Parathyroid adenoma (tissue), 2 donors: ENCODE data around the gene NUP210L.

ENCODE experiments used
- H2AFZ ChIP-seq: fragments of 300-600 bp; sonication (generic); one replicate; pipeline ENCODE4 v1.7.0; 2017; ENCODE audit warnings: antibody characterized with exemption, mild to moderate bottlenecking
- H3K27ac ChIP-seq: fragments of 300-600 bp; sonication (generic); one replicate; pipeline ENCODE4 v1.7.0; 2017
- H3K27me3 ChIP-seq: fragments of 300-600 bp; sonication (generic); one replicate; pipeline ENCODE4 v1.7.0; 2017; ENCODE audit warnings: low read length; ENCODE audit not compliant: control insufficient read depth, insufficient read depth
- H3K36me3 ChIP-seq: fragments of 300-600 bp; sonication (generic); one replicate; pipeline ENCODE4 v1.7.0; 2017; ENCODE audit warnings: low read length; ENCODE audit not compliant: control insufficient read depth, insufficient read depth
- H3K4me1 ChIP-seq: fragments of 300-600 bp; sonication (generic); one replicate; pipeline ENCODE4 v1.7.0; 2017; ENCODE audit warnings: control low read depth
- H3K4me2 ChIP-seq: fragments of 300-600 bp; sonication (generic); one replicate; pipeline ENCODE4 v1.7.0; 2017; ENCODE audit warnings: low read length
- H3K4me3 ChIP-seq: fragments of 300-600 bp; sonication (generic); one replicate; pipeline ENCODE4 v1.7.0; 2017; ENCODE audit warnings: low read depth, low read length
- H3K79me2 ChIP-seq: fragments of 300-600 bp; sonication (generic); one replicate; pipeline ENCODE4 v1.7.0; 2017; ENCODE audit warnings: control low read depth
- H3K9ac ChIP-seq: fragments of 300-600 bp; sonication (generic); one replicate; pipeline ENCODE4 v1.7.0; 2017; ENCODE audit warnings: mild to moderate bottlenecking
- H3K9me3 ChIP-seq: fragments of 300-600 bp; sonication (generic); one replicate; pipeline ENCODE4 v1.7.0; 2017; ENCODE audit warnings: low read length; ENCODE audit not compliant: control insufficient read depth
- CTCF ChIP-seq: fragments of 300-600 bp; sonication (generic); IDR thresholded peaks from one replicate; pipeline ENCODE4 v1.7.0; 2017; ENCODE audit warnings: antibody characterized with exemption, mild to moderate bottlenecking
- donor health status: primary hyperparathyroidism.

NUP210L gene

GRCh38 chr1:154171223-154171583 lies 16.3 kb upstream of the NUP210L start:
- no peak overlapping the region for H3K27ac ChIP-seq

DNA sequence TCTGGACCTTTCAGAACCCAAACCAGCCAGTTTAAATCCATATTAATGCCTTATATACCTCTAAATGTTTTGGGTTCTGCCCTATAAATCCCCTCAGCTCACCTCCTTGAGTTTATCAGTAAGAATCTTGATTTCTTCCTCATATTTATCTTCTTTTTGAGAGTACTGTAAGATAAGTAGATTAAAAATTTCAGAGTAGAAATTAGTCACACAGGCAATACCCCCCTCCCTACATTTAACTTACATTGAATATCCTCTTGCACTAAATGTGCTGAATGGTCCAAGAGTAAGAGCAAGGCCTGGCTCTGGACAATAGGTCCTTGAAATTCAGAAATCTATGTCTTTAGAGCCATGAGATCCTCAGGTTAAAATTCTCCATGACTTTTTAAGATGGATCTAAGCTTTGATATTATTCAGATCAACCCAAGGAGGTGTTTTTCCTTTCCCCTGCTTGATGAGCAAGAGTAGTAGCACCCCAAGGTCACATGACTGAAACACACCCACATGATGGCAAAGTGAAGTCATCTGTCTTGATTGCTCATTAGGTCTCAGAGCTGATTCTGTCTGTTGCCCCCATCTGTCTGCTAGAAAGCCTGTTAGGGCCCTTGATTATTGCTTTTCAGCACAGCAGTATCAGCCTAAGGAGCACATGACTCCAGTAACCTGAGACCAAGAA lies 15.8 kb upstream of the NUP210L start:
- Histone ChIP-seq H3K9ac (no peak overlapping the region), H3K27ac (no peak overlapping the region), H3K27me3 (no peaks in the 10 kb centered on the region), H3K9me3 (no peaks in the 10 kb centered on the region), H3K4me1 (no peaks in the 10 kb centered on the region), H3K79me2 (no peaks in the 10 kb centered on the region), H3K4me3 (no peak overlapping the region), H3K4me2 (no peak overlapping the region), H3K36me3 (no peaks in the 10 kb centered on the region), H2AFZ (no peak overlapping the region)
- no peak for TF ChIP-seq CTCF

More at GRCh38 chr1:154171223-154171583, 16.3 kb upstream of the NUP210L start:
- no peak overlapping the region for H2AFZ ChIP-seq
- H3K4me2 ChIP-seq = no peak overlapping the region
- H3K9me3 ChIP-seq = no peaks in the 10 kb centered on the region
- no peak overlapping the region for H3K4me3 ChIP-seq
- TF ChIP-seq CTCF = no peak
- H3K27me3 ChIP-seq = no peaks in the 10 kb centered on the region
- H3K79me2 ChIP-seq = no peaks in the 10 kb centered on the region
- no peaks in the 10 kb centered on the region for H3K4me1 ChIP-seq
- H3K9ac ChIP-seq = no peak overlapping the region
- no peaks in the 10 kb centered on the region for H3K36me3 ChIP-seq

- no peak for TF ChIP-seq CTCF
- Histone ChIP-seq H3K36me3 (no peaks in the 10 kb centered on the region), H3K4me1 (no peaks in the 10 kb centered on the region), H3K27me3 (no peaks in the 10 kb centered on the region), H3K4me3 (no peak overlapping the region), H3K9me3 (no peaks in the 10 kb centered on the region), H3K79me2 (no peaks in the 10 kb centered on the region), H3K9ac (no peak overlapping the region), H3K4me2 (no peak overlapping the region), H3K27ac (no peak overlapping the region), H2AFZ (no peak overlapping the region)
Observed at GRCh38 chr1:154167461-154167860, 12.6 kb upstream of the NUP210L start.

DNA sequence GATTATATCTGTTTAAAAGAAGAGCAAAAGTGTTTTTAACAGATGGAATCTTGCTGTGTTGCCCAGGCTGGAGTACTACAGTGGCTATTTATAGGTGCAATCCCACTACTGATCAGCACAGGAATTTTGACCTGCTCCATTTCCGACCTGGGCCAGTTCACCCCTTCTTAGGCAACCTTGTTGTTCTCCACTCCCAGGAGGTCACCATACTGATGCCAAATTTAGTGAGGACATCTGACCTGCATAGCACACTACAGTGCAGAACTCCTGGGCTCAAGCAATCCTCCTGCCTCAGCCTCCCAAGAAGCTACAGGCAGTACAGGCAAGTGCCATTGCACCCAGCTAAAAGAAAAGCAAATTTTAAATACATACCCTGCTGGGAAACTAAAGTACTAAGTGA lies 11.3 kb upstream of the NUP210L start:
- Histone ChIP-seq H3K27me3 (no peaks in the 10 kb centered on the region), H3K4me3 (no peak overlapping the region), H3K27ac (no peak overlapping the region), H3K4me2 (no peak overlapping the region), H3K9me3 (no peaks in the 10 kb centered on the region), H3K9ac (no peak overlapping the region), H2AFZ (no peak overlapping the region), H3K36me3 (no peaks in the 10 kb centered on the region), H3K4me1 (no peaks in the 10 kb centered on the region), H3K79me2 (no peaks in the 10 kb centered on the region)
- no peak for TF ChIP-seq CTCF

- Histone ChIP-seq H3K4me1 (no peaks in the 10 kb centered on the region), H3K36me3 (no peaks in the 10 kb centered on the region), H2AFZ (no peak overlapping the region), H3K9me3 (no peaks in the 10 kb centered on the region), H3K4me3 (no peak overlapping the region), H3K4me2 (no peak overlapping the region), H3K9ac (no peak overlapping the region), H3K27ac (no peak overlapping the region), H3K79me2 (no peaks in the 10 kb centered on the region), H3K27me3 (no peaks in the 10 kb centered on the region)
- TF ChIP-seq CTCF = no peak
Observed at GRCh38 chr1:154159554-154159953, 4.7 kb upstream of the NUP210L start.
